NOMO-1 treated with dmso at 0.1 percent for 144 hours (cell line): ENCODE measurements around the gene FBXO11.
"Not testable (repeated sequence)": the region's sequence is repeated elsewhere in the genome, so short reads cannot be mapped to it uniquely, and the experiment has no call there.

ENCODE experiments used
- DNase-seq: peaks from one replicate; lab custom pipeline; 2025; ENCODE audit not compliant: unreplicated experiment; lab: John Stamatoyannopoulos, UW

FBXO11 gene

GRCh38 chr2:47899915-47900816, 6.1 kb downstream of the FBXO11 start:
- DNase-seq: no peak

GRCh38 chr2:47897883-47898731, 8.2 kb downstream of the FBXO11 start:
- DNase-seq: no peak

GRCh38 chr2:47897191-47897882, 9.0 kb downstream of the FBXO11 start:
- DNase-seq: not testable (repeated sequence)

- peak; percentile 29 for DNase-seq
Observed at GRCh38 chr2:47896450-47896968, 9.8 kb downstream of the FBXO11 start.

GRCh38 chr2:47893771-47894170, 12.5 kb downstream of the FBXO11 start:
- DNase-seq: no peak

GRCh38 chr2:47892338-47892730, 14.0 kb downstream of the FBXO11 start:
- DNase-seq: no peak

- no peak for DNase-seq
Observed at GRCh38 chr2:47891369-47892337, 14.6 kb downstream of the FBXO11 start.

- DNase-seq: no peak
Observed at GRCh38 chr2:47890711-47891368, 15.5 kb downstream of the FBXO11 start.

- DNase-seq: no peak
Observed at GRCh38 chr2:47888581-47889280, 17.6 kb downstream of the FBXO11 start.

GRCh38 chr2:47876912-47877311, 29.4 kb downstream of the FBXO11 start:
- DNase-seq: no peak

GRCh38 chr2:47872941-47873340, 33.4 kb downstream of the FBXO11 start:
- DNase-seq: no peak

- no peak for DNase-seq
Observed at GRCh38 chr2:47870641-47871540, 35.4 kb downstream of the FBXO11 start.

GRCh38 chr2:47869859-47870595, 36.3 kb downstream of the FBXO11 start:
- DNase-seq: no peak

- DNase-seq: no peak
Observed at GRCh38 chr2:47868611-47869352, 37.5 kb downstream of the FBXO11 start.

- no peak for DNase-seq
Observed at GRCh38 chr2:47867205-47867604, 39.1 kb downstream of the FBXO11 start.

GRCh38 chr2:47864566-47864965, 41.7 kb downstream of the FBXO11 start:
- no peak for DNase-seq
